RWPE1 (cell line): ENCODE measurements around the gene ZFPM1.

ENCODE experiments used
- CTCF ChIA-PET: fragments of 350-600 bp; sonication (Branson Sonifier 250); formaldehyde crosslinking; extraction: SDS; loops from one replicate; lab custom pipeline; 2021; lab: Yijun Ruan, JAX
- POLR2A ChIA-PET: fragments of 400-600 bp; formaldehyde crosslinking; extraction: SDS; loops from one replicate; lab custom pipeline; 2020; ENCODE audit warnings: antibody characterized with exemption; ENCODE audit not compliant: low non-redundant PET; lab: Yijun Ruan, JAX
- DNase-seq: peaks from one replicate; pipeline ENCODE4 v3.0.0; 2012; ENCODE audit warnings: low spot score
- H3K27ac ChIP-seq: fragments of 450-650 bp; 2 replicates; pipeline ENCODE4 v1.5.1; 2017
- TF ChIP-seq, protein P1 (sequence below): fragments of 450-650 bp; conservative IDR thresholded peaks from 2 replicates; pipeline ENCODE4 v1.5.1; 2017; ENCODE audit warnings: low read depth, mild to moderate bottlenecking

ZFPM1 gene

GRCh38 chr16:88539261-88539651 is 86.2 kb downstream of the ZFPM1 start:
- no peak overlapping the region for H3K27ac ChIP-seq
- ChIA-PET CTCF (interaction anchor here (1.1 kb wide), 1 partner anchor 101 kb away, joined by 5 read pairs; no protein-coding TSS in a partner anchor), POLR2A (no interaction called here)
- no peak for DNase-seq
- TF ChIP-seq, protein P1, sequence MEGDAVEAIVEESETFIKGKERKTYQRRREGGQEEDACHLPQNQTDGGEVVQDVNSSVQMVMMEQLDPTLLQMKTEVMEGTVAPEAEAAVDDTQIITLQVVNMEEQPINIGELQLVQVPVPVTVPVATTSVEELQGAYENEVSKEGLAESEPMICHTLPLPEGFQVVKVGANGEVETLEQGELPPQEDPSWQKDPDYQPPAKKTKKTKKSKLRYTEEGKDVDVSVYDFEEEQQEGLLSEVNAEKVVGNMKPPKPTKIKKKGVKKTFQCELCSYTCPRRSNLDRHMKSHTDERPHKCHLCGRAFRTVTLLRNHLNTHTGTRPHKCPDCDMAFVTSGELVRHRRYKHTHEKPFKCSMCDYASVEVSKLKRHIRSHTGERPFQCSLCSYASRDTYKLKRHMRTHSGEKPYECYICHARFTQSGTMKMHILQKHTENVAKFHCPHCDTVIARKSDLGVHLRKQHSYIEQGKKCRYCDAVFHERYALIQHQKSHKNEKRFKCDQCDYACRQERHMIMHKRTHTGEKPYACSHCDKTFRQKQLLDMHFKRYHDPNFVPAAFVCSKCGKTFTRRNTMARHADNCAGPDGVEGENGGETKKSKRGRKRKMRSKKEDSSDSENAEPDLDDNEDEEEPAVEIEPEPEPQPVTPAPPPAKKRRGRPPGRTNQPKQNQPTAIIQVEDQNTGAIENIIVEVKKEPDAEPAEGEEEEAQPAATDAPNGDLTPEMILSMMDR, result no peak

DNA sequence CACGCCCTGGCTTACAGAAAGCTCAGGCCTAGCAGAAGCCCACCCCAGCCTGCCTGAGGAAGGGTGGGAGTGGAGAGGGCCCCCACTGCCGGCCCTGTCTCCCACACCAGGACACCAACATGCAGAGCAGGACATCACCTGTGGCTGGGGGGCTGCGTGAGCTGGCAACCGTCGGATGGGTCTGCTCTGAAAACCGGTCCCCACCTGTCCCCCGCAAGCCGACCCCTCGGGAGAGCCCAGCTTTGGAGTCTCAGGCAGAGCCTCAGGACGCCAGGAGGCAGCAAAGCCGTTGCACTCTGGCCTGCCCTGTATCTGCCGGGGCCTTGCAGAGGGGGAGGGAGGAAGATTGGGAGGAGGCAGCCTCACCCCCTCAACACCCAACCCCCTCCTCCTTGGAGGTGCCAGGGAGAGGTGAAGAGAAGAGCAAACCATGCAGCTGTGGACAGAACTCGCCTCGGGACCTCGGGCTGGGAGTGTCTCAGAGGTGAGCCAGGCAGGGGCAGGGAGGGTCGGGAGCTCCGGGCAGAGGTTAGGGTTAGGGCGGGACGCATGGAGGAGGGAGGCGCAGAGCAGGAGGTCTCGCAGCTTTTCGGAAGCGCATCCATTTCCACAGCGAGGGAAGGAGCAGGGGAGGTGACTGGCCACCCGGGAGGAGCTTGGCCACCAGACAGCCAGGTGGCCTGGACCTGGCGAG is 86.7 kb downstream of the ZFPM1 start:
- TF ChIP-seq, protein P1, result no peak
- no peak overlapping the region for H3K27ac ChIP-seq
- DNase-seq, result no peak
- ChIA-PET POLR2A (no interaction called here), CTCF (no interaction called here)

- TF ChIP-seq, protein P1, result no peak
- CTCF ChIA-PET, result no interaction called here
These were observed 87.4 kb downstream of the ZFPM1 start for GRCh38 chr16:88540346-88540977.

DNA sequence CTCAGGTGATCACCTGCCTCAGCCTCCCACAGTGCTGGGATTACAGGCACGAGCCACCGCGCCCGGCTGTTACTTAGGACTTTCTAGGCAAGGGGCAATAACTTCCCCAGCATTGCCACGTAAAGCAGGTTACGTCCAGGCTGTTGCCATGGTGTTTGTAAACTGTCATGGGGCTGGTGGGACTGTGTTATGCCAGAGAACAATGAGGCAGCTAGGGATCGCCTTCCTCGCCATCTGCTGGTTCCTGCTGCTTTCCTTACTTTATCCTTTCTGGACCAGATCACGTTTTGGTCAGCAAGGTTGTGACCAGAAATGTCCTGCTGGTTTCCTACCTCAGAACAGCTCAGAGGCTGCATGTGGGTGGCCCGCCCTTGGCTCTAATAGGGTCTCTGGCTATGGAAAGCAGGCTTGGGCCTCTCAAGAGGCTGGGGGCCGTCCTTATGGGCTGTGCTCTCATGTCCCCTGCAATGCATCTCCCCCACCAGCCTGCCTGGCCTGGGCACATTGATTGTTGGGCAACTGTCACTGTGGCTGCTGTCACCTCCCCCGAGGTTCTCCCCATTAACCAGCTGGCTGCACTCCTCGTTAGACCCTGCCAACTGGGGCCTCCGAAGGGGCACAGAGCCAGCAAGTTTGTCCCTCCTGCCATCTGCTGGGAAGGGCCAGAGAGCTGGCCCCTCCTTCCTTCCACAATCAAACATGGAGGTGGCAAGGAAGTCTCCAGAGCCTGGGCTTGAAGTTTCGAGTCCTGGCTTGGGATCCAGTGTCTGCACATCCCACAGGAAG is 88.9 kb downstream of the ZFPM1 start:
- no peak for DNase-seq
- ChIA-PET CTCF (no interaction called here), POLR2A (no interaction called here)

More at GRCh38 chr16:88540346-88540977, 87.4 kb downstream of the ZFPM1 start:
- H3K27ac ChIP-seq, result no peak overlapping the region
- no peak for DNase-seq
- POLR2A ChIA-PET, result no interaction called here

DNA sequence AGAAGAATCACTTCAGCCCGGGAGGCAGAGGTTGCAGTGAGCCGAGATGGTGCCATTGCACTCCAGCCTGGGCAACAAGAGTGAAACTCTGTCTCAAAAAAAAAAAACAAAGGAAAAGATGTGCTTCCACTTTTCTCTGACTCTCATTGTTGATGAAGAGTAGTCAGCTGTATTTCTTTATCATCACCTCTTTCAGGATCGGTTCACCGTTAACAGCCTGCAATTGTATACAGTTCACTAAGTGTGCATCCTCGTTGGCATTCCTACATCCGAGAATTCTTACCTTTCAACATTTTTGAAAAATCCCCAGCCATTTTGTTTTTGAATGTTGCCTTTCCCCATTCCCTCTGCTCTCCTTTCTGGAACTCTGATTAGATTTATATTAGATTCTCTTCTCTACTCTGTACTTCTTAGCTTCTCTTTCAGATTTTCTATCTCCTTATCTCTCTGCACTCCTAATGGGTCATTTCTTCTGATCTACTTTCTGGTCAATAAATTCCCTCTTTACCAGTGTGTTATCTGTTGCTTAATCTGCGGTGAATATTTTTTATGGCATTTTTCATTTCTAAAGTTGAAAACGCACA is 90.2 kb downstream of the ZFPM1 start:
- CTCF ChIA-PET, result no interaction called here
- no peak overlapping the region for H3K27ac ChIP-seq
- no peak for DNase-seq
- POLR2A ChIA-PET, result no interaction called here
- TF ChIP-seq, protein P1, result no peak

More for the DNA sequence above, 88.9 kb downstream of the ZFPM1 start:
- H3K27ac ChIP-seq, result no peak overlapping the region
- TF ChIP-seq, protein P1, result no peak

DNA sequence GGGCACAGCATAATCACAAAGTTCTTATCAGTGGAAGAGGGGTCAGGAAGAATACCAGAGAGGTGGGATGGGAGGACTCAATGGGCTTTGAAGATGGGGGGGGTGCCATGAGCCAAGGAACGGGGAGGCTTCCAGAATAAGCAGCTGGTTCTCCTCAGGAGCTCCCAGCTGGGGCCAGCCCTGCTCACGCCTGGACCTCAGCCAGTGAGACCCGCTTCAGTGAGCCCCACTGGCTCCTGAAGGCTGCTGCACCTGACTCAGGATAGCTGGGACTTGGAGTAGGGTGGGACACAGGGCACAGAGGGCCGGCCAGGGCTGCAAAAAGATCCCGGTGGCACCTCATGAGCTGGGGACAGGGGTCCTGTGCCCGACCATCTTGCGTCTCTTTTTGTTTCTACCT is 92.7 kb downstream of the ZFPM1 start:
- ChIA-PET POLR2A (no interaction called here), CTCF (interaction anchor here (0.6 to 0.9 kb wide), 2 partner anchors 13 to 234 kb away, joined by 3 to 4 read pairs; no protein-coding TSS in a partner anchor)
- H3K27ac ChIP-seq, result no peak overlapping the region
- DNase-seq, result no peak
- TF ChIP-seq, protein P1, result no peak
